GM19452 (cell line): ENCODE measurements around the gene EPX.

ENCODE experiments used
- ATAC-seq: cut with Tn5 transposase; IDR thresholded peaks from one replicate; pipeline ENCODE4 v1.9.1; 2021; ENCODE audit not compliant: unreplicated experiment

Gene EPX

DNA sequence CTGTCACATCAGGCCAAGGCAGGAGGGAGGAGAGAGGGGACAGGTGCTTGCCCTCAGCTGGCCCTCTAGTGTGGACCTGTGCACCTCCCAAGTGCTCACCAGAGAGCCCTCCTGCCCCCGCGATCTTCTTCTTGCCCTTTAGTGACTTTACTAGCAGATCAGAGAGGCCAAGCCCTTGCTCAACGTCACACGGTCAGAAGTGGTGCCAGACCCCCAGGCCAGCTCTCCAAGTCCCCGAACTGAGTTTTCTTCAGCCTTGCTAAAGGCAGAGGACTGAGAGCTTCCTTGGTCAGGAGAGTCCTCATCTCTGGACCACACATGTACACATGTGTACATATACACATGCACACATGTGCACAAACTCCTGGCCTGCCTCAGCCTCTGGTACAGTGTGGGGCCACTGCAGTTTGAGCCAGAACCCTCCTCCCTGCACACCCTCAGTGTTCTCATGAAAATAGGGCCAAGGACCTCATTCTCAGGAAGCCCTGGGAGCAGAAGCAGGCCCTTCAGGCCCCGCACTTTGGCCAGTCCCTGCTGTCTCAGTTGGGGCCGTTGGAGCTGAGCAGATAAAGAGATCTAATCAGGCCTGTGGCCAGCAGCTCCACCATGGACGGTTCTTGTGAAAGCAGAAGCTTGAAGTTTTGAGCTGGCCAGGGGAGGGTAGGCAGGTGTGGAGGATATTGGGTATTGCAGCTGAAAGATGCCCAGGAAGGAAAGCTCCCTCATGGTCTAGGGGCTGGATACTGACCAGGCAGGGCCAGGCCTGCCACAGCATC, 7.4 kb upstream of the EPX start:
- no peak for ATAC-seq

DNA sequence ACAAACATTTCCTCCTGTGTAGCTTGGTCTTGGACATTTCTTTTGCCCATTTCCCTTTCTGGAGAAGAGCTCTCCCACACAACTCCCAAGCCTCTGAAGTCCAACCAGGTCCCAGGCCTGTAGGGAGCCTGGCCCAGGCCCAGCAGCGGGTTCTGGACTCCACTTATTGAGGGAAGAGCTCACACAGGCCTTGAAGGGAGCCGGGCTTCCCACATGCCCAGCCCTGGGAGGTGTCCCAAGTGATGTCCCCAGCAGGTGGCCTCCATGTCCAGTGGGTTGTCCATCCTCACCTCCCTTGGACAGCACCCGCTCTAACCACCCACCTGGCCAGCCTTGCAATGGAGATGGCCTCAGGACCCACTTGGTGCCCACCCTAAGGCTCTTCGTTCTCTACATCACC, 5.9 kb upstream of the EPX start:
- ATAC-seq, result no peak

GRCh38 chr17:58187063-58187462, 5.5 kb upstream of the EPX start:
- no peak for ATAC-seq

- no peak for ATAC-seq
Observed at GRCh38 chr17:58187675-58188074, 4.9 kb upstream of the EPX start.

DNA sequence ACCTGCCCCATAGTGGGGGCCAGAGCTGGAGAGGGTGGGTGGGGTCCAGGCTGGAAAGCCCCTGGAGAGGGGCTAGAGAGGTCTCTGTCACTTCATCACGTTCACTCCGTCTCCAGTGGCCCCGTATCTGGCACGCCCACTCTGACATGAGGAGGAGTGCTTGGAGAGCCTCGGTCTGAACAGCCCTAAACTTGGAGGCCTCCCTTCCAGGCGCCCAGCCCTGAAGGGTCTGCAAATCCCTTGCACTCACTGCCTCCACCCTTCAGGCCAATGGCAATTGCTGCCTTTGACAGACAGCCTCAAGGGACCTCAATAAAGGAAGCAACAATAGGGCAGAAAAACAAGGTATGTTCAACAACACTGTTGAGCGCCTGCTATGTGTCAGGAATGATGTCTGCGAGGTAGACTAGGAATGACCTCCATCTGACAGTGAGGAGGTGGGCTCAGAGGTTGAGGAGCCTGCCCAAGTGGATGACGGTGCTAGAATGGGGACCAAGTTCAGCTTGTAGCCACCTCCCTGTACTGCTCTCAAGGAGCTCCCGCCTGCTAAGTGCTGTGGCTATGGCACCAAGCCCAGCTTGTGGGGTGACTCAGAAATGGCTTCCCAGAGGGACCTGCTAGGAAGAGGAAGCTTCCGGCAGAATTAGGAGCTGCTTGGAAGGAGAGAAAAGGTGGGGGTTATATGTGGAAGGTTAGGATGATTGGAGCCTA, 2.9 kb upstream of the EPX start:
- ATAC-seq, result no peak

DNA sequence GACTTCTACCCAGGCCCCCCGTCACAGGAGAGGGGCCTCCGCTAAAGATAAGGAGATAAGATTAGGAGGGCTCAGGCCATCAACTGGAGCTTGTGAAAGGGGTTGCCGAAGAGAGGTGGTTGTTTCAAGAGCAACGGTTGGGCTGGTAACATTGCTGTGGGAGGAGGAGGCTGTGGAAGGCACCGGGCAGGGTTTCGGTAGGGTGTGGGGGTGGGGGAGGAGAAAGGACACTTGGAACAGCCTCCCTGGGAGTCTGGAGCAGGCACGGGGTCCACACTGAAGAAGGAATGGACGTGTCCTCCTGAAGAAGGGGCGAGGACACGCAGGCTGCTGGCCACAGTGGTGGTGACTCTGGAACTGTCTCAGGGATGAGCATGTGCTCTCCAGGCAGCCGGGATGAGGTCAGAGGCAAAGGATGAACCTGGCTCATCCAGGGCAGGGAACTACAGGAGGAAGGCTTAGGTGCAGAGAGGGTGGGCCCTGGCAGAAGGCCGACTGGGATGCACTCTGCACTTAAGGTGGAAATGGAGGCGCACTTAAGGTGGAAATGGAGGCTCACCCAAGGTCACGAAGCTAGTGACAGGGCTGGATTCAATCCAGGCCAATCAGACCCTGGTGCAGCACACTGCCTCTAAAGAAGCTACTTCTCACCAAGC, 1.2 kb upstream of the EPX start:
- no peak for ATAC-seq

- no peak for ATAC-seq
Observed at GRCh38 chr17:58193641-58194255, 1.2 kb downstream of the EPX start.

GRCh38 chr17:58195518-58196123, 3.1 kb downstream of the EPX start:
- ATAC-seq, result no peak

DNA sequence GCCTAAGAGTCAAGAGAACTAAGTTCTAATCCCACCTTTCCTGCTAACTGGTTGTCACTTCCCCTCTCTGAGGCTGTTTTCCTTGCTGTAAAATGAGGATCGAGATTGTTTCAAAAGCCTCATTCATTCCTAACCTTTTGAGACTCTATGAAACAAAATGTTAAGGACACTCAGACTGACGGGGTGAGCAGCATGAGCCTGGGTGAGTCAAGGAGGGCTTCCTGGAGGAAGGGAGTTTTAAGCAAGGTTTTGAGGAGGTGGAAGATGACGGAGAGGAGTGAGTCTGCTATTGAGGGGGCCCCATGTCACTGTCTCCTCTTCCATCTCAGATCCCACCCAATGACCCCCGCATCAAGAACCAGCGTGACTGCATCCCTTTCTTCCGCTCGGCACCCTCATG, 4.1 kb downstream of the EPX start:
- no peak for ATAC-seq

GRCh38 chr17:58200024-58200633, 7.6 kb downstream of the EPX start:
- no peak for ATAC-seq

GRCh38 chr17:58202859-58203258, 10.3 kb downstream of the EPX start:
- ATAC-seq, result no peak

- no peak for ATAC-seq
Observed at GRCh38 chr17:58204796-58205195, 12.3 kb downstream of the EPX start.

- ATAC-seq, result no peak
Observed at GRCh38 chr17:58205936-58206335, 13.4 kb downstream of the EPX start.

DNA sequence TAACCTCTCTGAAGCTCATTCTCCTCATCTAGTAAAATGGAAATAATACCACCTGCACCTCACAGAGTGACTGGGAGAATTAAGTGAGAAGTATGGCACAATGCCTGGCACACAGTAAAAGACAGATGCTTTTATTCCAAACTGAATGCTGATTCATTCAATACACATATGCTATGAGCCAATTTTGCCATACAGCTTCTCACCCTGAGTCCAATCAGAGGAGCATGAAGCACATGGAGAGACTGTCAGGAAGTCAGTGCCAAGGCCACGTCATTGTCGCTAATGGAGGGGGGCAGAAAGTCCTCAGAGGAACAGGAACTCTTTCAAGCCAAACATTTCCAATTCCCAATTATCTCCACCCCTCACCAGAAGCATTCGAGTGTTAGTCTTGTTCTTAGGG, 14.9 kb downstream of the EPX start:
- no peak for ATAC-seq

GRCh38 chr17:58208344-58208743, 15.8 kb downstream of the EPX start:
- ATAC-seq, result no peak

DNA sequence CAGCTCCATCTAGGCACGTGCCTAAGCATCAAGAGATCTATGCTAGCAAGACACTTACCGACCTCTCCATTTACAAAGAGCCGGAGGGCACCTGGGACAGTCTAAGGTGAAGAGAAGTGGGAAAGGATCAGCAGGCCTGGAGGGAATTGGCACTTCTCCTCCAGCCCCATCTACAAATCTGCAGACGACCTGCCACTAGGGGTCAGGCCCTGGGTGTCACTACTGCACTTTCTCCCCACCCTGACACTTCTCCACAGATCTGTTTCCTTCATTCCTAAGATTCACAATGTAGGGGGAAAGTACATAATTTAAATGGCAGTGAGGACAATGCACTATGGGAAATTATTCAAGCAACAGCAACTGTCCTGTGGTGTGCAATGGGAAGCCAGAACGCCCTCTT, 18.4 kb downstream of the EPX start:
- no peak for ATAC-seq

- no peak for ATAC-seq
Observed at GRCh38 chr17:58215685-58216084, 23.2 kb downstream of the EPX start.

DNA sequence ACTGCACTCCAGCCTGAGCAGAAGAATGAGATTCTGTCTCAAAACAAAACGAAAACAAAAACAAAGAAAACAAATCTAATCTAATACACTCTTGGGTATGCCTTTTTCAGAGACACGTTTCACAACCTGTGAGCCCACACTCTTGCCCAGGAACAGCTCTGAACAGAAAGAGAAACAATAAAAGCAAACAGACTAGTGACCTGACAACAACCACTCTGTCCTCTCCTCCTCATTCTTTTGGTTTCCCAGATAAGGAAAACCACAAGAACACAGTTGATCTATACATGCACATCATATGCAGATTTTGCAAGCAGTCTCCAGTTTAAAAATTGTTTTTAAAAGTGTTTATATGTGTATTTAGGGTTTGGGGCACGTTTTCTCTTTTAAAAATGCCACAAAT, 25.2 kb downstream of the EPX start:
- no peak for ATAC-seq

DNA sequence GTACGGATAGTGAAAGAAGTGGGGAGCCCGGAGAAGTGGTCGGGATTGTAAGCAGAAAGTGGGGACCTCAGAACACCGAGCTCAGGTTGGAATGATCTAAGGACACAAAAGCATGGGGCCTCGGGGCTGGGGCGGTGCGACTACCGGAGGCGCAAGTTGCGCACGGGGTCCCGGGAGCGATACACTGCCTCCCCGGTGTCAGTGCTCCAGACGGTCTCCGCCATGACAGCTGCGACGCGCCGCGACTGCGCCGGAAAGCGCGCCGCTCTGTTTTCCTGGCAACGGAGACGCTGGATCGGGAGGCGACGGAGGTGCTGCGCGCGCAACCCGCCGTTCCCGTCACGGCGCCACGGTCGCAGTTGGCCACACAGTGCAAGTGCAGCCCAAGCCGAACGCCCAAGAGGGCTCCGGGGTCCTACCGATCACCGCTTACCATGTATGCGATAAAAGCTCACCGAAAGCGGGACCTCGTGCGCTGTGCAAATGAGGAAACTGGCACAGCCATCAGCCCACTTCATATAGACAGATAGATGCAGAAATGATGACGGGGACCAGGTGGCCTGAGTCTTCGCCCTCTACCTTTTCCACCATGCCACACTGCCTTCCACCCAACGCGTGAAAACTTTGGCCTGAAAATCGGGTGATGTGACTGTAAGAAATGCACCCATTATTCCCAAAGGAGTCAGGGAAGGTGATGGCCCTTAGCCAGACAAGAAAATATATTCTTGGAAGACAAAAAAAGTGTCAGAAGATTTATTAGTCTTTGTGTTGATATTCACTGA, 26.7 kb downstream of the EPX start, which contains the start of gene MKS1:
Gene MKS1, minus strand, starts transcription at position 249 of the 782 bp plus-strand sequence. Its CDS starts 25 bp downstream, at position 224.
- ATAC-seq, result peak; percentile 94

GRCh38 chr17:58219789-58220183, 27.3 kb downstream of the EPX start:
- ATAC-seq, result no peak
